Activated CD4-positive, alpha-beta T cell treated with anti-CD3 and anti-CD28 coated beads for 4 hours (primary cell): ENCODE data around the gene ULK3.

Experiments used
- DNase-seq, 2 donors: peaks; one replicate each; pipeline ENCODE4 v3.0.0-alpha.2; 2020

ULK3 gene

GRCh38 chr15:74821091-74821789 is 21.7 kb downstream of the ULK3 start:
- no peak for DNase-seq

GRCh38 chr15:74820056-74820455 is 22.9 kb downstream of the ULK3 start:
- DNase-seq, result no peak

- no peak for DNase-seq
Measured at GRCh38 chr15:74817370-74817737, 25.6 kb downstream of the ULK3 start.

GRCh38 chr15:74816624-74817369 is 26.2 kb downstream of the ULK3 start:
- DNase-seq, result no peak

- no peak for DNase-seq
Measured at GRCh38 chr15:74815961-74816360, 27.0 kb downstream of the ULK3 start.

DNA sequence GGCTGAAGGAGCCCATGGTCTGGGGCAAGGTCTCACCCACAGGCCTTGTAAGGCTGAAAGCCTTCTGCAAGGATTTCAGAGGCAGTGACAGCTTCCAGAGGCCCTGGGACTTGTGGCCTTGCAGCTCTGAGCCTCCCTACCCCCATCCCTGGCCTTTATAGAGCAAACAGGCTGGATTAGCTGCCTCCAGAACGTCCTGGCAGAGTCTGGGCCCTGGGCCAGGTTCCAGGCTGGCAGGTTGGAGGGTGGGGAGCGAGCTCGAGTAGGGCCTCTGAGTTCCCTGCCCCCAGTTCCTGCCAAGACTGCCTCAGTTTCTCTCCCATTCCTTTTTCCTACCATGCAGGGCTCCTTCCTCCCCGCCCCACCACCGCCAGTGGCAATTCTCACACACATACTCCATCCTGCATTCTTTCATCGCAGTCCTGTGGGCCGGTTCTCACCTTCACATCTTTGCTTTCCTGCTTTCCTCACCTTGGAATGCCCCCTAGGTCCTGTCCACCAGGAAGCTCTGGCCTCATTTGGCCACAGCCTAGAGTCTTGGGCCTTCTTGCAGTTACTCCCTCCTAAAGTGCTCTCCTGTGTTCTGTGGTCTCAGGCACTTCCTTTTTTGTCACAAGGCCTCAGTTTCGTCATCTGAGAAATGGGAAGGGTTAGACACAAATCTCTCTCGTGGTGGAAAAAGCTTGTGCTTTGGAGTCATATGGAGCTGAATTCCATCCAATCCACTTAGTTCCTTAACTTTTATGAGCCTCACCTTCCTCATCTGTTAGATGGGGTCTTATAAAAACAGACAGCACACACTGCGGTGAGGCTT is 27.6 kb downstream of the ULK3 start:
- DNase-seq, result no peak

DNA sequence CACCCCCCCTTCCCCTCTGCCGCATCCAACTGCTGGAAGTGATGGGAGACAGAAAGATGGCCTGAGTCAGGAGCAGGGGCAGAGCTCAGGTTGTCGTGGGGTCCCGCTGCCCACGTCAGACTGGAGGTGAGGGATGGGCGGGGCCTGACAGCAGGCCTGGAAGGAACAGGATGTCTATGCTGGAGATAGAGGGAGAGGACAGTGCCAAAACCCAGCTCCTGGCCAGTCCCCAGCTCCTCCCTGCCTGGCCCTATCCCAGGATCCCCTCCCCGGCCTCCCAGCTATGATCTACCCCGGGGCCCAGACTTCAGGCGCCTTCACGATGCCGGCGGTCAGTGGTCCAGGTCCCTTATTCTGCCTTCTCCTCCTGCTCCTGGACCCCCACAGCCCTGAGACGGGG is 30.4 kb downstream of the ULK3 start, which contains the start of gene LMAN1L:
TSS of gene LMAN1L (plus strand) at position 303 of the 400 bp plus-strand sequence. CDS start at position 323, 20 bp downstream.
- DNase-seq, result no peak

GRCh38 chr15:74809956-74810355 is 33.0 kb downstream of the ULK3 start:
- no peak for DNase-seq

DNA sequence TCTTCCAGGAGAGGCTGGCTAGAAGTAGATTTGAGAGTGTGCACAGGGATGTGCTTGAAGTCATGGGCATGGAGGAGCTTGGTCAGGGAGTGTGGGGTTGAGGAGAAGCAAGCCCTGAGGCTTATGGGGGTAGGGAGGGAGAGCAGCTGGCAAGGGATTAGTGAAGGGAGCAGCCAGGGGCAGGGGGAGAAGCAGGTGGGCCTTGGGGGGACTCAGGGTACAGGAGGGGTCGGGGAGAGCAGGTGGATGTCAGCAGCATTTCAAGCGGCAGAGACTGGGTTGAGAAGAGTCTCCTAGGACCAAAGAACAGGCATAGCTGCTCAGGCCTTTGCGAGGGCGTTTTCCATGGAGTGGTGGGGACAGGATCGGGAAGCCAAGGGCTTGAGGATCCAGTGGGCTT is 33.7 kb downstream of the ULK3 start:
- DNase-seq, result no peak

DNA sequence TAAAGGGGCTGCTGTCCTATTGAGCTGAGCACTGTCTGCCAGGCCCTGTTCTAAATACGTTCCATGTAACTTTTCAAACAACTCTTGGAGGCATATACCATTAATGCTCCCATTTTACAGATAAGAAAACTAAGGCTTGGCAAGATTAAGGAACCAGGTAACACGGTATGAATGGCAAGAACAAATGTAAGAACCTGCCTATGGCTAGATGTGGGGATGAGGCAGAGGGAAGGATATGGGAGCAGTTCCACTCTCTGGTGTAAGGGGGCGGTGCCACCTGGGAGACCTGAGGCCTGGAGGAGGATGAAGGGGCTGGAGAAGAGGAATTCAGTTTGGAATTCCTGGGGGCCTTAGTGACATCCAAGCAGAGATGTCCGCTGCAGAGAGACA is 34.1 kb downstream of the ULK3 start:
- no peak for DNase-seq

- DNase-seq, result no peak
Measured at GRCh38 chr15:74808078-74808839, 34.7 kb downstream of the ULK3 start.

GRCh38 chr15:74807282-74807681 is 35.7 kb downstream of the ULK3 start:
- DNase-seq, result no peak

DNA sequence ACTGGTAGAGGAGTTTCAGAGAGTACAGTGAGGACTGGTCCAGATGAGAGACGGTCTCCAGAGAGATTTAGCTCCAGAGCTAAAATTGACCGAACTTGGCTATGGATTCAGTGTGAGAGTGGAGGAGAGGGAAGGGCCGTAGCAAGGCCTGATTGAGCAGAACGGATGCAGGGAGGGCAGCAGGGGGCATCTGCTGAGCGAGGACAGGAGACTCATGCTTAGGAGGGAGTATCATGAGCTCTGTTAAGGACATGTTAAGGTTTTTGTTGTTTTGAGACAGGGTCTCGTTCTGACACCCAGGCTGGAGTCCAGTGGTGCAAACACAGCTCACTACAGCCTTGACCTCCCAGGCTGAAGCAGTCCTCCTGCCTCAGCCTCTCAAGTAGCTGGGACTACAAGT is 38.0 kb downstream of the ULK3 start:
- DNase-seq, result no peak

- no peak for DNase-seq
Measured at GRCh38 chr15:74802862-74803447, 40.0 kb downstream of the ULK3 start.

DNA sequence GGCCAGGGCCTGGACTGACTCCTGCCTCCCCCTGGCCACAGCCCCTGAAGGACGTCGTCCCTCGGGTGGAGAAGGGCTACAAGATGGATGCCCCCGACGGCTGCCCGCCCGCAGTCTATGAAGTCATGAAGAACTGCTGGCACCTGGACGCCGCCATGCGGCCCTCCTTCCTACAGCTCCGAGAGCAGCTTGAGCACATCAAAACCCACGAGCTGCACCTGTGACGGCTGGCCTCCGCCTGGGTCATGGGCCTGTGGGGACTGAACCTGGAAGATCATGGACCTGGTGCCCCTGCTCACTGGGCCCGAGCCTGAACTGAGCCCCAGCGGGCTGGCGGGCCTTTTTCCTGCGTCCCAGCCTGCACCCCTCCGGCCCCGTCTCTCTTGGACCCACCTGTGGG is 40.7 kb downstream of the ULK3 start:
- DNase-seq, result no peak

- no peak for DNase-seq
Measured at GRCh38 chr15:74801311-74801997, 41.5 kb downstream of the ULK3 start.

- DNase-seq, result no peak
Measured at GRCh38 chr15:74800559-74801094, 42.3 kb downstream of the ULK3 start.

- DNase-seq, result peak; percentile 77 to 86
Measured at GRCh38 chr15:74799856-74800558, 42.9 kb downstream of the ULK3 start.

GRCh38 chr15:74799255-74799855 is 43.6 kb downstream of the ULK3 start:
- no peak for DNase-seq
